Stimulated activated CD8-positive, alpha-beta memory T cell treated with anti-CD3 and anti-CD28 coated beads, Interleukin-15, amount 100 ng/mL, for 4 hours (primary cell): Measurements from ENCODE around the gene KCNE2.
"Not testable (repeated sequence)": the region's sequence is repeated elsewhere in the genome, so short reads cannot be mapped to it uniquely, and the experiment has no call there.

Source experiments
- DNase-seq, 2 donors: peaks; one replicate each; pipeline ENCODE4 v3.0.0-alpha.2; 2020; ENCODE audit warnings: low read depth in 2 of 2

Gene KCNE2

GRCh38 chr21:34407294-34407693 lies 43.5 kb downstream of the KCNE2 start:
- DNase-seq: not testable (repeated sequence)

- not testable (repeated sequence) for DNase-seq
These were observed 53.8 kb downstream of the KCNE2 start for GRCh38 chr21:34417448-34418077.
